Upper lobe of left lung (tissue), 4 donors: ENCODE data around the gene KRT13.

ENCODE experiments used
- CTCF ChIP-seq, 6 experiments: fragments of 450-650 bp in 4 of 6; fragments of 200-600 bp in 2 of 6; sonication (generic) in 2 of 6; IDR thresholded peaks; one replicate each; pipeline ENCODE4 v1.5.1; 2016 to 2019; ENCODE audit warnings: antibody characterized with exemption in 6 of 6
- EP300 ChIP-seq, 4 donors: sonication (generic); formaldehyde crosslinking; IDR thresholded peaks; one replicate each; pipeline ENCODE4 v1.5.1; 2017; ENCODE audit warnings: antibody characterized with exemption in 4 of 4, control low read depth in 2 of 4
- POLR2A ChIP-seq, 4 donors: fragments of 450-650 bp; IDR thresholded peaks; one replicate each; pipeline ENCODE4 v1.5.1; 2016 to 2017; ENCODE audit warnings: antibody characterized with exemption in 4 of 4, mild to moderate bottlenecking in 2 of 4

GRCh38 chr17:41534899-41535546 lies 29.6 kb upstream of the KRT13 start:
- TF ChIP-seq POLR2A (IDR thresholded peaks at IDR 0.05) (no peak), CTCF (IDR thresholded peaks at IDR 0.05) (no peak), EP300 (IDR thresholded peaks at IDR 0.05) (no peak)
